ENCODE results near the gene CIPC. TPM values are rescaled to one million over a fixed set of nuclear protein-coding genes. Genes with fewer than 3 reads are reported as not detected.
A peak's percentile ranks its signal among the peaks of the same experiment; 100 is the strongest.

CIPC gene
- total RNA-seq, 6 experiments from 2014 or later = 10.4 to 18.7 (median 12.7) TPM

- no peaks in the 10 kb centered on the region for H3K4me1 ChIP-seq
- H3K27me3 ChIP-seq = no peaks in the 10 kb centered on the region
- ATAC-seq = peak; percentile 53 to 81 (median 64)
- no peak for TF ChIP-seq POLR2A (IDR thresholded peaks at IDR 0.05)
- TF ChIP-seq CTCF (IDR thresholded peaks at IDR 0.05) = no peak
- H3K9me3 ChIP-seq = no peaks in the 10 kb centered on the region
- WGBS (ENCODE audit: insufficient coverage, low coverage, low lambda C conversion rate, missing lambda C conversion rate) = 3% methylated on average over 14 of the region's 22 CpGs
- DNase-seq = peak; percentile 34 to 51 (median 48)
- no peak overlapping the region for H3K4me3 ChIP-seq
- no peaks in the 10 kb centered on the region for H3K36me3 ChIP-seq
- H3K27ac ChIP-seq = no peak overlapping the region
- intact Hi-C loops (cut with DNase I) = no loop called here
Measured at GRCh38 chr14:77133720-77134338, 35.8 kb downstream of the CIPC start.

GRCh38 chr14:77139022-77139421 lies 41.0 kb downstream of the CIPC start:
- peaks cover 0 to 19% of the 10 kb centered on the region in 2 donors for H3K27me3 ChIP-seq
- TF ChIP-seq POLR2A (IDR thresholded peaks at IDR 0.05) (no peak), CTCF (IDR thresholded peaks at IDR 0.05) (no peak)
- DNase-seq = no peak
- intact Hi-C loops (cut with DNase I) = no loop called here
- no peak overlapping the region for H3K27ac ChIP-seq
- H3K4me3 ChIP-seq = no peak overlapping the region
- H3K9me3 ChIP-seq = no peaks in the 10 kb centered on the region
- ATAC-seq = no peak
- H3K4me1 ChIP-seq = peaks cover 0 to 24% (median 0%) of the 10 kb centered on the region in 4 donors
- 69% methylated on average over 11 of the region's 15 CpGs for WGBS (ENCODE audit: insufficient coverage, low coverage, low lambda C conversion rate, missing lambda C conversion rate)
- no peaks in the 10 kb centered on the region for H3K36me3 ChIP-seq

- Histone ChIP-seq H3K9me3 (no peaks in the 10 kb centered on the region), H3K27ac (no peak overlapping the region), H3K4me3 (no peak overlapping the region), H3K36me3 (no peaks in the 10 kb centered on the region), H3K4me1 (peaks cover 0 to 24% (median 0%) of the 10 kb centered on the region in 4 donors), H3K27me3 (peaks cover 0 to 19% of the 10 kb centered on the region in 2 donors)
- DNase-seq (peak in 1 of 3 donors; percentile 58), ATAC-seq (peak; percentile 50 to 55 (median 52))
- intact Hi-C loops (cut with DNase I) = no loop called here
- TF ChIP-seq POLR2A (IDR thresholded peaks at IDR 0.05) = no peak
- peak in 3 of 4 donors; percentile 24 to 29 (median 26) for TF ChIP-seq CTCF (IDR thresholded peaks at IDR 0.05)
- 2% methylated on average over 13 of the region's 52 CpGs for WGBS (ENCODE audit: insufficient coverage, low coverage, low lambda C conversion rate, missing lambda C conversion rate)
Measured at GRCh38 chr14:77139540-77140358, 41.7 kb downstream of the CIPC start.

- intact Hi-C loops (cut with DNase I) = no loop called here
- H3K27me3 ChIP-seq = peaks cover 0 to 19% of the 10 kb centered on the region in 2 donors
- no peak for DNase-seq
Measured at GRCh38 chr14:77140359-77141213, 42.5 kb downstream of the CIPC start.

More at GRCh38 chr14:77140359-77141213, 42.5 kb downstream of the CIPC start:
- no peak for ATAC-seq
- Histone ChIP-seq H3K27ac (no peak overlapping the region), H3K4me3 (peak overlapping the region in 2 of 3 donors; percentile 6 to 28), H3K4me1 (peaks cover 0 to 24% (median 0%) of the 10 kb centered on the region in 4 donors), H3K36me3 (no peaks in the 10 kb centered on the region), H3K9me3 (no peaks in the 10 kb centered on the region)
- WGBS (ENCODE audit: insufficient coverage, low coverage, low lambda C conversion rate, missing lambda C conversion rate) = 3% methylated on average over 31 of the region's 67 CpGs
- no peak for TF ChIP-seq CTCF (IDR thresholded peaks at IDR 0.05)
- TF ChIP-seq POLR2A (IDR thresholded peaks at IDR 0.05) = no peak
